ENCODE data around the gene EIF4G2. TPM values are rescaled to one million over a fixed set of nuclear protein-coding genes. Genes with fewer than 3 reads are reported as not detected.

The EIF4G2 gene
- total RNA-seq, 1 experiment from 2014 or later, result 2,422 TPM

DNA sequence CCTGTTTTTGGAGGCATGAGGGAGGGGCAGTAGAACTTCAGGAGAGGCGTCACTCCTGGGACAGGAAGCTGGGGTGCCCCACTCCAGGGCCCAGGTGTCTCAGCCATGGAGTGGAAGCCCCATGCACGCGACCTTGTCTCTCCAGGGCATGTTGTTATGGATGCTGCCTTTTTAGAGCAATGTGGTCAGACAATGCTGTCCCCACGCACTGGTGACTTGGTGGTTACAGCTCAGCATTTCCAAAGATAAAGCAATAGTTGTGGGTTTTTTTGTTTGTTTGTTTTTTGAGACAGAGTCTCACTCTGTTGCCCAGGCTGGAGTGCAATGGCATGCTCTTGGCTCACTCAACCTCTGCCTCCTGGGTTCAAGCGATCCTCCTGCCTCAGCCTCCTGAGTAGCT, 22.3 kb downstream of the EIF4G2 start:
- Histone ChIP-seq H3K9me3 (ENCODE audit: control insufficient read depth, insufficient read depth, low read depth, low read length) (no peaks in the 10 kb centered on the region), H3K4me3 (ENCODE audit: low read depth in 2 of 2, low read length in 2 of 2) (no peak overlapping the region), H3K27ac (ENCODE audit: low read length) (no peak overlapping the region), H3K27me3 (ENCODE audit: control insufficient read depth, insufficient read depth, low read length) (no peaks in the 10 kb centered on the region), H3K36me3 (ENCODE audit: control insufficient read depth, insufficient read depth, low read length) (no peaks in the 10 kb centered on the region), H3K4me1 (ENCODE audit: control insufficient read depth, insufficient read depth, low read length) (no peaks in the 10 kb centered on the region)
- no TSS peak for BruUV-seq (replicated peaks)
- in situ Hi-C loops (cut with HindIII; ENCODE audit: low pct_unique_long_range_greater_than_20kb, low sequenced_read_pairs), result no loop called here
- intact Hi-C loops (cut with micrococcal nuclease; ENCODE audit: unreplicated experiment), result no loop called here
- TF ChIP-seq, protein P1, sequence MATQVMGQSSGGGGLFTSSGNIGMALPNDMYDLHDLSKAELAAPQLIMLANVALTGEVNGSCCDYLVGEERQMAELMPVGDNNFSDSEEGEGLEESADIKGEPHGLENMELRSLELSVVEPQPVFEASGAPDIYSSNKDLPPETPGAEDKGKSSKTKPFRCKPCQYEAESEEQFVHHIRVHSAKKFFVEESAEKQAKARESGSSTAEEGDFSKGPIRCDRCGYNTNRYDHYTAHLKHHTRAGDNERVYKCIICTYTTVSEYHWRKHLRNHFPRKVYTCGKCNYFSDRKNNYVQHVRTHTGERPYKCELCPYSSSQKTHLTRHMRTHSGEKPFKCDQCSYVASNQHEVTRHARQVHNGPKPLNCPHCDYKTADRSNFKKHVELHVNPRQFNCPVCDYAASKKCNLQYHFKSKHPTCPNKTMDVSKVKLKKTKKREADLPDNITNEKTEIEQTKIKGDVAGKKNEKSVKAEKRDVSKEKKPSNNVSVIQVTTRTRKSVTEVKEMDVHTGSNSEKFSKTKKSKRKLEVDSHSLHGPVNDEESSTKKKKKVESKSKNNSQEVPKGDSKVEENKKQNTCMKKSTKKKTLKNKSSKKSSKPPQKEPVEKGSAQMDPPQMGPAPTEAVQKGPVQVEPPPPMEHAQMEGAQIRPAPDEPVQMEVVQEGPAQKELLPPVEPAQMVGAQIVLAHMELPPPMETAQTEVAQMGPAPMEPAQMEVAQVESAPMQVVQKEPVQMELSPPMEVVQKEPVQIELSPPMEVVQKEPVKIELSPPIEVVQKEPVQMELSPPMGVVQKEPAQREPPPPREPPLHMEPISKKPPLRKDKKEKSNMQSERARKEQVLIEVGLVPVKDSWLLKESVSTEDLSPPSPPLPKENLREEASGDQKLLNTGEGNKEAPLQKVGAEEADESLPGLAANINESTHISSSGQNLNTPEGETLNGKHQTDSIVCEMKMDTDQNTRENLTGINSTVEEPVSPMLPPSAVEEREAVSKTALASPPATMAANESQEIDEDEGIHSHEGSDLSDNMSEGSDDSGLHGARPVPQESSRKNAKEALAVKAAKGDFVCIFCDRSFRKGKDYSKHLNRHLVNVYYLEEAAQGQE (IDR thresholded peaks at IDR 0.05; ENCODE audit: insufficient read depth in 1 of 2, low read depth in 2 of 2, low read length in 1 of 2), result no peak
- TF ChIP-seq POLR2AphosphoS5 (IDR thresholded peaks at IDR 0.05; ENCODE audit: low read depth, low read length), result no peak
- TF ChIP-seq SIN3A (IDR thresholded peaks at IDR 0.05; ENCODE audit: borderline replicate concordance, insufficient read depth, low read depth, low read length), result no peak
- no peak for TF ChIP-seq TCF7L2 (IDR thresholded peaks at IDR 0.05; ENCODE audit: low read depth, low read length)
- ATAC-seq (no peak), DNase-seq (ENCODE audit: low read depth, low spot score) (no peak)
- CTCF ChIA-PET, result interaction anchor here (1.7 kb wide), 1 partner anchor 16 kb away, joined by 4 read pairs; no protein-coding TSS in a partner anchor
- POLR2A ChIA-PET, result interaction anchor here (0.5 kb wide), 1 partner anchor 16 kb away, joined by 3 read pairs; no protein-coding TSS in a partner anchor

DNA sequence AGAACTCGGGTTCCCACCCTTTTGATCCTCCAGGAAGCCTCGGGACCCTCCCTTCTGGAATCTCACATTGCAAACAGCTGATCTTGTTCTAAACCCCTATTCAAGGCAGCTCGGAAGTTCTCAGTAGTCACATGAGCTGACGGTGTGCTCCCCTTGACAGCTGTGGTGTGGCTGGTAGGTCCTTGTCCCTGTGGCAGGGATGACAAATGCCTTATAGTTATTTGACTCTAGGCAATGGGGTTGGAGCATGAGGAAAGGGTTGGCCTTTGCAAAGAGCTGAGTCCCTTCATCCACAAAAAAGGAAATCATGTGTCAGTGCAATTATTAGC, 23.6 kb downstream of the EIF4G2 start:
- no peak for TF ChIP-seq TCF7L2 (IDR thresholded peaks at IDR 0.05; ENCODE audit: low read depth, low read length)
- no peak for TF ChIP-seq SIN3A (IDR thresholded peaks at IDR 0.05; ENCODE audit: borderline replicate concordance, insufficient read depth, low read depth, low read length)
- TF ChIP-seq, protein P1 (IDR thresholded peaks at IDR 0.05; ENCODE audit: insufficient read depth in 1 of 2, low read depth in 2 of 2, low read length in 1 of 2), result no peak
- TF ChIP-seq POLR2AphosphoS5 (IDR thresholded peaks at IDR 0.05; ENCODE audit: low read depth, low read length), result no peak
- TF ChIP-seq, protein P2, sequence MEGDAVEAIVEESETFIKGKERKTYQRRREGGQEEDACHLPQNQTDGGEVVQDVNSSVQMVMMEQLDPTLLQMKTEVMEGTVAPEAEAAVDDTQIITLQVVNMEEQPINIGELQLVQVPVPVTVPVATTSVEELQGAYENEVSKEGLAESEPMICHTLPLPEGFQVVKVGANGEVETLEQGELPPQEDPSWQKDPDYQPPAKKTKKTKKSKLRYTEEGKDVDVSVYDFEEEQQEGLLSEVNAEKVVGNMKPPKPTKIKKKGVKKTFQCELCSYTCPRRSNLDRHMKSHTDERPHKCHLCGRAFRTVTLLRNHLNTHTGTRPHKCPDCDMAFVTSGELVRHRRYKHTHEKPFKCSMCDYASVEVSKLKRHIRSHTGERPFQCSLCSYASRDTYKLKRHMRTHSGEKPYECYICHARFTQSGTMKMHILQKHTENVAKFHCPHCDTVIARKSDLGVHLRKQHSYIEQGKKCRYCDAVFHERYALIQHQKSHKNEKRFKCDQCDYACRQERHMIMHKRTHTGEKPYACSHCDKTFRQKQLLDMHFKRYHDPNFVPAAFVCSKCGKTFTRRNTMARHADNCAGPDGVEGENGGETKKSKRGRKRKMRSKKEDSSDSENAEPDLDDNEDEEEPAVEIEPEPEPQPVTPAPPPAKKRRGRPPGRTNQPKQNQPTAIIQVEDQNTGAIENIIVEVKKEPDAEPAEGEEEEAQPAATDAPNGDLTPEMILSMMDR (IDR thresholded peaks at IDR 0.05), result no peak
- POLR2A ChIA-PET, result no interaction called here
- H3K4me1 ChIP-seq (ENCODE audit: control insufficient read depth, insufficient read depth, low read length), result no peaks in the 10 kb centered on the region
- H3K27ac ChIP-seq (ENCODE audit: low read length), result no peak overlapping the region
- CTCF ChIA-PET, result interaction anchor here (0.7 kb wide), 1 partner anchor 135 kb away, joined by 3 read pairs; no protein-coding TSS in a partner anchor
- DNase-seq (ENCODE audit: low read depth, low spot score), result no peak
- no peaks in the 10 kb centered on the region for H3K36me3 ChIP-seq (ENCODE audit: control insufficient read depth, insufficient read depth, low read length)
- BruUV-seq (replicated peaks), result no TSS peak
- no peaks in the 10 kb centered on the region for H3K9me3 ChIP-seq (ENCODE audit: control insufficient read depth, insufficient read depth, low read depth, low read length)
- in situ Hi-C loops (cut with HindIII; ENCODE audit: low pct_unique_long_range_greater_than_20kb, low sequenced_read_pairs), result no loop called here
- intact Hi-C loops (cut with micrococcal nuclease; ENCODE audit: unreplicated experiment), result no loop called here
- H3K4me3 ChIP-seq (ENCODE audit: low read depth in 2 of 2, low read length in 2 of 2), result no peak overlapping the region
- no peaks in the 10 kb centered on the region for H3K27me3 ChIP-seq (ENCODE audit: control insufficient read depth, insufficient read depth, low read length)
- no peak for ATAC-seq

Measured in Panc1 (cell line).